C4-2B (cell line): ENCODE data around the gene YWHAG.

ENCODE experiments used
- ZFX ChIP-seq: fragments of 450-650 bp; IDR thresholded peaks from 2 replicates; pipeline ENCODE4 v1.6.1; 2017
- TF ChIP-seq, protein P1 (sequence below): fragments of 450-650 bp; conservative IDR thresholded peaks from 2 replicates; pipeline ENCODE4 v1.5.1; 2017; ENCODE audit warnings: mild to moderate bottlenecking

DNA sequence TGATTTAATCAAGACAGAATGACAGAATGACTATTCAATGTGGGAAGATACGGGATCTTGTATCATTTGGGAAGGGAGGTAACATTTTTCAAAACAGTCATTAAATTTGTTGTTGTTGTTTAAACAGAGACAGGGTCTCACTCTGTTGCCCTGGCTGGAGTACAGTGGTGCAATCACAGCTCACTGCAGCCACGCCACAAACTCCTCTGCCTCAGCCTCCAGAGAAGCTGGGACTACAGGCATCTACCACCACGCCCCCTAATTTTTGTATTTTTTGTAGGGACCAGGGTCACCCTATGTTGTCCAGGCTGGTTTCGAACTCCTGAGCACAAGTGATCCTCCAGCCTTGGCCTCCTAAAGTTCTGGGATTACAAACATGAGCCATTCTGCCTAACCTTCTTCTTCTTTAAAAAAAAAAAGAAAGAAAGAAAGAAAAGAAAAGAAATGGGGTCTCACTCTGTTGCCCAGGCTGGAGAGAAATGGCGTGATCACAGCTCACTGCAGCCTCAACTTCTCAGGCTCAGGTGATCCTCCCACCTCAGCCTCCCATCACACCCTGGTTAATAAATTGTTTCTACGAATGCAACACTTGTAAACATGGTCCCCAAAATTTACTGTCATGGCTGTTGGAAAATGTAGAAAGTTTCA lies 24.3 kb downstream of the YWHAG start:
- TF ChIP-seq, protein P1, sequence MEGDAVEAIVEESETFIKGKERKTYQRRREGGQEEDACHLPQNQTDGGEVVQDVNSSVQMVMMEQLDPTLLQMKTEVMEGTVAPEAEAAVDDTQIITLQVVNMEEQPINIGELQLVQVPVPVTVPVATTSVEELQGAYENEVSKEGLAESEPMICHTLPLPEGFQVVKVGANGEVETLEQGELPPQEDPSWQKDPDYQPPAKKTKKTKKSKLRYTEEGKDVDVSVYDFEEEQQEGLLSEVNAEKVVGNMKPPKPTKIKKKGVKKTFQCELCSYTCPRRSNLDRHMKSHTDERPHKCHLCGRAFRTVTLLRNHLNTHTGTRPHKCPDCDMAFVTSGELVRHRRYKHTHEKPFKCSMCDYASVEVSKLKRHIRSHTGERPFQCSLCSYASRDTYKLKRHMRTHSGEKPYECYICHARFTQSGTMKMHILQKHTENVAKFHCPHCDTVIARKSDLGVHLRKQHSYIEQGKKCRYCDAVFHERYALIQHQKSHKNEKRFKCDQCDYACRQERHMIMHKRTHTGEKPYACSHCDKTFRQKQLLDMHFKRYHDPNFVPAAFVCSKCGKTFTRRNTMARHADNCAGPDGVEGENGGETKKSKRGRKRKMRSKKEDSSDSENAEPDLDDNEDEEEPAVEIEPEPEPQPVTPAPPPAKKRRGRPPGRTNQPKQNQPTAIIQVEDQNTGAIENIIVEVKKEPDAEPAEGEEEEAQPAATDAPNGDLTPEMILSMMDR, result no peak
- TF ChIP-seq ZFX, result no peak
